IPS-NIHi7 (cell line): ENCODE data around the gene SH2B2.

Experiments used
- DNase-seq: peaks from one replicate; pipeline ENCODE4 v3.0.0; 2012; ENCODE audit warnings: mixed read lengths; ENCODE audit errors: extremely low spot score

Gene SH2B2

GRCh38 chr7:102266541-102266940, 20.1 kb upstream of the SH2B2 start:
- no peak for DNase-seq

DNA sequence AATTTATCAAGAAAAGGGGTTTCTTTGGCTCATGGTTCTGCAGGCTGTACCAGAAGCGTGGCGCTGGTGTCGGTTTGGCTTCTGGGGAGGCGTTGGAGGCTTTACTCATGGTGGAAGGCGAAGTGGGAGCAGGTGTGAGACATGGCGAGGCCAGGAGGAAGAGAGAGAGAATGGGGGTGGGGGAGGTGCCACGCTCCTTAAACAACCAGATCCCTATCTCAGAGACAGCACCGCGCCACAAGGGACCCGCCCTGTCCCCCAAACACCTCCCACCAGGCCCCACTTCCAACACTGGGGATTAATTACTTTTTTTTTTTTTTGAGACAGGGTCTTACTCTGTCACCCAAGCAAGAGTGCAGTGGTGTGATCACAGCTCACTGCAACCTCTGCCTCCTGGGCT, 18.0 kb upstream of the SH2B2 start:
- no peak for DNase-seq

DNA sequence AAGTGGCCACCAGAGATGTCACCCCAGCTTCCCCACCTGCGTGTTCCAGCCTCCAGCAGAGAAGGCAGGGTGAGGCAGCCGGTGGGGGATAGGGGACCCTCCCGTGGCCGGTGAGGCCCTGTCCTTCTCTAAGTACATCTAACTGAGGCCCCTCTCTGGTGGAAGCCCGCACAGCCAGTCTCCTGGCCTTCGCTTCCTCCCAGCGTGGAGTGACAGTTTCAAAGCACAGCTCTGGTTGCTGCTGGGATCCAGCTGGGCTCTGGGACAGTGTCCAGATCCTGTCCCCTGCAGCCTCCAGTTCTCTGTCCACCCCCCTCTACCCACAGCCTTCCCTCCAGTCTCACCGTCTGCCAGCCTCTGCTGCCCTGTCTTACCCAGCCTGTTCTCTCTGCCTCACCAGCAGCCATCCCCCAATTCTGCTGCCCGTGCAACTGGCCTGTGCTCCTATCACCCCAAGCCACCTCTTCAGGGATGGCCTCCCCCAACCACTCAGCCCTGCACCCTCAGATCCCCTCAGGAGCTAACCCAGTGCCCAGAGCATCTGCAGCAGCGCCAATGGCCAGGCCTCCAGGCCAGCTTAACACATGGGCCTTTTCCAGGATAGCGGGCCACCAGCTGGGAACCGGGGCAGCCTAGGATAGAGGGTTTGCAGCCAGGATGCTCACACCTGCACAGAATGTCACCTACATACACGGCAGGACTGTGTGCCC, 16.3 kb upstream of the SH2B2 start:
- DNase-seq = no peak

DNA sequence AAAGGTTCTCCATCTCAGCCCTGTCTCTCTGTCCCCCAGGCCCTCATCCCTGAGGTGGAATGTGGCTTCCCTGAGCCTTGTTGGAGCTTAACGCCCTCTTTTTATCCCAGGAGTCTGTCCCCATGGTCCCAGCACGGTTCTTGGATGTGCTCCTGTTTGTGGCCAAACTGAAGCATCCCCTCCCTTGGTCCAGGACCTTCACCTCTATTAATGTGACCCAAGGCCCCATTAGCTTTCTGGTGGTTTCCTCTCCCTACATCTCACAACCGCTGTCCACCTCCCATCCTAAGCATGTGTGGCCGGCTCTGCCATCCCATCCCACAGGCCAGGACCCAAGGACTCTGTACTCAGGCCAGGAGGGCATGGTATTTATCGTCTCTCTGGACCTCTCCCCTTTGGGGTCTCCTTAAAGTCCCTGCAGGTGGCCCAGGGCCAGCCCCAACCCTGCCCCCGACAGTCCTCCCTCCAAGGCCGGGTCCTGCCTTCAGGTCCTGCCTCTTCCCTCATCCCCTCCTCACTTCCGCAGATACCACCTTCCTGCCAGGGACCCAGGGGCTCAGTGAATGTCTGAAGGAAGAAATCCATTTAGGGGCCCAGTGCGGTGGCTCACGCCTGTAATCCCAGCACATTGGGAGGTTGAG, 15.4 kb upstream of the SH2B2 start:
- DNase-seq = no peak

DNA sequence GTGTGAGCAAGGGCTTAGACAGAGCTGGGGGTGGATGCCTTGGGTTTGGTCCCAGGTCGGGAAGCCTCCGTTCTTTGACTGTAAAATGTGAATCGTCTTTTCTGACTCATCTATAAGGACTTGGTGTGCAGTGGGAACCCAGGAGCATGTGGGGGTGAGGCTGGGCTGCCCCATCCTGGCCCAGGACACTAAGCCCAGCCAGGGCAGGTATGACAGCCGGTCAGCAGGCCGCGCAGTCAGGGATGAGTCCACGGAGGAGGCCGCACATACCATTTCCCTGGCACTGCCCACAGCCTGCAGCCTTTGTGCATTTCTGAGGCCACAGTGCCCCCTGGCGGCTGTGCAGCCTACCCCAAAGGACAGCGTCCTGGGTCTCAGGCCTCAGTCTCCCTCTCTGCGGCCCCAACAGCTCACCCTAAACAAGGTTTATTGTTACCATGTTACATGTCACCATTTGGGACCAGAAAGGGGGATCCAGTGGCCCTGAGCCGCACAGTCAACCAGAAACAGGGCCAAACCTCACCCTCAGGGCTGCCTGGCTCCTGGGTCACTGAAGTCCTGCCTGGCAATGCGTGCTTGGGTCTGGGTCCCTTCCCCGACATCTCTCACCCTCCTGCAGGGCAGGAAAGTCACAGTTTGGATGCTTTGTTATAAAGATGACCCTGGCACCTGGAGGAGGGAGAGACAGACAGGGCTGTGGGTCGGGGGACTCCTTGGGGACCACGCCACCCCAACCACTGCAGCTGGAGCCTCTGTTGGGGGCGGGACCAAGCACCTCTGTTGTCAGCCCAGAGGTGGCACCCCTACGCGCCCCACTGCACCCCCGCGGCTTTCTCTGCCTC, 14.4 kb upstream of the SH2B2 start:
- peak; percentile 90 for DNase-seq

GRCh38 chr7:102272917-102273748, 13.5 kb upstream of the SH2B2 start:
- no peak for DNase-seq

DNA sequence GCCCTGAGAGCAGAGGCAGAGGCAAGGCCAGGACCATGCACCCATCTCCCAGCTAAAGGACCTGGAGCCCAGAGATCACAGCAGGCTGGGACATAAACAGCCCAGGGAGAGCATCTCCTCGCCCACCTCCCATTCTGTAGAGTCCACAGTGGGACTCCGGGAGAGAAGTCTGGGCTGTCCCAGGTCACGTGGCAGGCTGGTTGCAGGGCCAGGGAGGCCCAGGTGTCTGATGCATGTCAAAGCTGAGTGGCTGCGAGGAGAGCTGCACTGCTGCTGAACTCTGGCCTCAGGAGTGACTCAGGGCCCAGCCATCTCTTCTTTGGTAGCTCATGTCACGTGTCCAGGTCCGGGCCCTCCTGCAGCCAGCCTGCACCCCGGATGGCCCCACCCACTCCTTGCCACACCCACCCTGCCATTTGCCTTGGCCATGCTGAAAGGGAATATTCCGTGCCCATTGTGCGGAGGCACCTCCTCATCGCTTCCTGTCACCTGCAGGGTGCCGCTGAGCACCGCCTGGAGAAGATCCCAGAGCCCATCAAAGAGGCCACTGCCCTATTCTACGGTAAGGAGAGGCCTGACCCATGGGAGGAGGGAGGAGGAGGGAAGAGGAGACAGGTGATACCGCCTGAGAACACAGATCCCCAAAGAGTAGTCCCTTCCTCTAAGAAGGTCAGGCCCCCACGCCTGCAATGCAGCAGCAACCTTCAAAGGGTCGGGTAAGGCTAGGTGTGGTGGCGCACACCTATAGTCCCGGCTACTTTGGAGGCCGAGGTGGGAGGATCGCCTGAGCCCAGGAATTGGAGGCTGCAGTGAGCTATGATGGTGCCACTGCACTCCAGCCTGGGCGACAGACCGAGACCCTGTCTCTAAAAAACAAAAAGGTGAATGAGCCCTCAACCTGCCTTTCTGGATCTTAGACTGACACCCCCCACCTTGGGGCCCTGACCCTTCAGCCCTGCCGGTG, 12.6 kb upstream of the SH2B2 start:
- no peak for DNase-seq

DNA sequence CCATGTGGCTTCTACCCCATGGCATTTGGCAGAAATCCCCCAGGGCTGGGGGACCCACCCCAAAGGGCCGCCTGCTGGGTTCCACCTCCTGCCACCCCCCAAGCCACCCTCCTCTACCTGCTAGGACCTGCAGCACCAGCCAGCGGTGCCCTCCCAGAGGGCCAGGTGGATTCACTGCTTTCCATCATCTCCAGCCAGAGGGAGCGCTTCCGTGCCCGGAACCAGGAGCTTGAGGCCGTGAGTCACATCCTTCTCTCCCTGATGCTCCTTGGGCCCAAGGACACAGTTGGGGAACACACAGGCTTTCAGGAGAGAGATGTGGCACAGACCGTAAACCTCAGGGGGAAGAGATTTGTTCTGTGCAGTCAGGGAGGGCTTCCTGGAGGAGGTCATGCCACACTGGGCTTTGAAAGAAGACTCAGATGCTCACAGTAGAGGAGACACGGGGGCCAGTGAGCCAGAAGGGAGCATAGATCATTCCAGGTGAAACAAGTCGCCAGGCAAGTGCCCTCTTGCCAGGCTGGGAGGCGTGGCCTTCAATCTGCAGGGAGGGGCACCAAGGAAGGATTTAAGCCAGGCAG, 11.5 kb upstream of the SH2B2 start:
- no peak for DNase-seq

GRCh38 chr7:102277901-102278300, 8.8 kb upstream of the SH2B2 start:
- DNase-seq = no peak

DNA sequence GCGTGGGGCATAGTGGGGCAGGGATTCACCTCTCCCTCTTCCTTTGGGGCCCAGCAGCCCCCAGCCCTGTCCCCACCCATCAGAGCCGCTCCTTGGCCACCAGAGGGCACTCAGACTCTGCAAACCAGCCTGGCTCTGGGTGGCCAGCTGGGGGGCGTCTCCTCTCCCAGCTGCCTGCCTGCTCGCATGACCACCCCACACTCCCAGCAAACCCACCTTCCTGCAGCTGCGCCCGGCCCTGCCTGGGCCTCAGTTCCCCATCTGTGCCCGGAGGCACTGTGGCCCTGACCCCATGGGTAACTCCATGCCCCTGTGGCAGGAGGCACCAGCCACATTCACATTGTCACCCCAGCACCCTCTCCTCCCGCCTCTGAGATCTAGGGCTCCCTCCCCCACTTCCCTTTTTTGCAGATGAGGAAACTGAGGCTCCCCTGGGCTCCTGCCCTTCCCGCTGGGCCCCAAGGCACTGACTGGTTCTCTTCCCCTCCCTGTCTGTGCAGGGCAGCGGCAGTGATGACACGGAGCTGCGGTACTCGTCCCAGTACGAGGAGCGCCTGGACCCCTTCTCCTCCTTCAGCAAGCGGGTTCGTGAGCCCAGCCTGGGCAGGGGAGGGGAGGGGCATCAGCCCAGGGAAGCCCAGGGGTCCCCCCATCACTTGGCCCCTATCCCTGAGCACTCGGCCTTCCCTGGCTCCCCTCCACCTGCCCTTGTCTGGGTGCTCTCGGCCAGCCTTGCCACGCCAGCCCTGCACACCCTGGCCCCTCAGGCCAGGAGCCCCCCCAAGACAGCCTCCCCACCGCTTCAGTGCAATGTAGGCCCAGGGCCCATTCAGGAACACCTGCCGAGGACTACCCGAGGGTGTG, 6.9 kb upstream of the SH2B2 start:
- DNase-seq = peak; percentile 93

- DNase-seq = no peak
Observed at GRCh38 chr7:102280521-102280920, 6.1 kb upstream of the SH2B2 start.

- DNase-seq = no peak
Observed at GRCh38 chr7:102281785-102282184, 4.9 kb upstream of the SH2B2 start.

DNA sequence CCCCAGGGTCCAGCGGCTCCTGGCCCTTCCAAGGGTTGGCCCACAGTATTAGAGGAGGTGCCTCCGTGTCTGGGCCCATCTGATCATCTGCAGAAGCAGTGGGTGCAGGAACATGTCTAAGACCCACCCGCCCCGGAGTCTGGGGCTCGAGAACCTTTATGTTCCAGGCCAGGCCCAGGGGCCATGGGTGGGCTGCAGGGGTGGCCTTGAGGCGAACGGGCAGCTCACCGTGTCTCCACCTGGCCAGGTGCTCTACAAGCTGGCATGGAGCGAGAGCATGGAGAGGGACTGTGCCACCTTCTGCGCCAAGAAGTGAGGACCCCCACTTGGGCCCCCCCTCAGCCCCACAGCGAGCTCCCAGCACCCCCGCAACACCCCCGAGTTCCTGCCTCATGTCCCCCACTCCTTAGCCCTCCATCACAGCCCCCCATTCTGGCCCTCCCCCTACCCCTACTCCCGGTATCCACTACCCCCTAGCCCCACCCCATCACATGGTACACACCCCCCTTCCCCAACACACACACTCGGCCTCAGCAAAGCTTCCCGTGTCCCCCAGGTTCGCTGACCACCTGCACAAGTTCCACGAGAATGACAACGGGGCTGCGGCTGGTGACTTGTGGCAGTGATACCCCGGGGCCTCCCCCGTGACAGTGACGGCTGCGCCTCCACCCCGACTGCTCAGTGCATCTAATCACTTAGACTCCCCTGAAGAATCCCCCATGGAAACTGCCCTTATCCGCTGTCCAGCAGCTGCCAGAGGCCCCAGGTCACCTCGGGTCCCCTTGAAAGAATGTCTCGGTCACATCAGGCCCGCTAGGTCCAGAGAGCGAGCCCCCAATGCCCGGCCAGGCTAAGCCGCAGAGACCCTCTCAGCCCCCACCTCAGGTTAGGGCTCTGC, 4.0 kb upstream of the SH2B2 start:
- DNase-seq = no peak

DNA sequence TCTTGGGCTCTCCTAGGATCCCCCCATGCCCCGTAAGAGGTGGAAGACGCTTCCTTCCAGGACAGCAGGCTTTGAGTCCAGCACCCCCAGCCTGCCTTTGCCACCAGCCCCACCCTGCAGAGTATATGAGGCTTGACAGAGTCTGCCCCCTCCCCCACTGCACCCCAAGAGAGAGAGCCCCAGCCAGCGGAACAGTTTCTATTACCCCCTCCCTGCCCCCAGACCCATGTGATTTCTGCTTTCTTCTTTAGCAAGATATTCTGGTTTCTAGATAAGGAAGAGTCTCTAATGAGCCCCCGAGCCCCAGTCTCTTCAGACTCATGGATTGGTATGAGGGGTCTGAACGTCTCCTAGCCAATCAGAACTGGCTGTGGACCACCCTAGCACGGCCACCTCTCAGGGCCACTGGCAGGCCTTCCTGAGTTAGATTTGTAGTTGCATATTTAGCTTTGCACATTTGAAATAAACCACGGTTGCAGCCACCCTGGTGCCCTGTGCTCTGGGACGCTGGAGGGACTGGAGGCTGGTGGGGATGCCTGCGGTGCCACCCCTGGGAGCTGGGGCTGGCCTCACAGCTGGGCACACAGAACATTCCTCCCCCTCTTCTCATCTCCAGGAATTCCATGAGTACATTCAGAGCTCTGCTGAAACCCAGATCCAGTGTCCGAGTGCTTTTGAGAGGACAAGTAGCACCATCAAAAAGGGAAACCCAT, 3.0 kb upstream of the SH2B2 start:
- DNase-seq = no peak

DNA sequence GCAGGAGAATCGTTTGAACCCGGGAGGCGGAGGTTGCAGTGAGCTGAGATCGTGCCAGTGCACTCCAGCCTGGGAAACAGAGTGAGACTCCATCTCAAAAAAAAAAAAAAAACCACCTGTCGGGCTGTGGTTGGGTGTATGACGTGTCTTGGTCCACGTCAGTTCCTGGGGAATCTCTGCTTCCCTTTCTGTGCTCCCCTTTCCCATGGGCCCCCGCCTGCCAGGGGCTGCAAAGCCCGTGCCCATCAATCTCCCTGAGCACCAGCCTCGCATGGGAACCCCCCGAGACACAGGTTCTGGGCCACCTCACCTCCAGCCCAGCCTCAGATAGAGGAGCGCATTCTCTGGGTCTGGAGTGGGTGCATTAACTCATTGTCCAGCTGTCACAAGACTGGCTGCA, 2.3 kb upstream of the SH2B2 start:
- DNase-seq = no peak

DNA sequence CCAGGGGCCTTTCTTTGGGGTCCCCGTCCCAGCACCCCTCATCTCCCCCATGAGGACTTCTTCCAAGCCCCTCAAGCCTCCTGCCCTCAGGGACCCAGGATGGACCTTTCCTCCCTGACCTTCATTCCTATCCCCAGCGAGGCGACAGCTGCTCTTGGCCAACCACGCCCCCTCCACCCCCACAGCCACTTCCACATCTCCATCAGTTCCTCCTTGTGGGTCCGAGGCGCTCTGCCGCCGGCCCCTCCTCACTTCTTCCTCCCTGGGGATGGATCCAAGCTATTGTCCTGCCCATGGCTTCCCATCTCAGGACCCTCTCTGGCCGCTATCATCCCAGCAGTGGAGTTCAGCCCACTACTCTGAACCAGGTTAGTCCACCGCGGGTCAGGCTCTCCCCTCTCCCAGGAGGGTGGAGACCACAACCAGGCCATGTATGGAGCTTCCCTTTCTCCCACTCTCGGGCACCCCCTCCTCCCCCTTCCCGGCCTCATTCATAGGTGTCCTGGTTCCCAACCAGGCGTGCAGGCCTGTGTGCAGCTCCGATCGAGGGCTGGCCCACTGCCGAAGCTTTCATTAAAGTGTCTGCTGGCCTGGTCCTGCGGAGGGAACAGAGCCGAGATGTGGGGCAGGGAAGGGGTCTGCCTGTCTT, 1.7 kb upstream of the SH2B2 start:
- no peak for DNase-seq
